ENCODE results near the gene UBE2G1. TPM values are rescaled to one million over a fixed set of nuclear protein-coding genes. Genes with fewer than 3 reads are reported as not detected.

The UBE2G1 gene
- total RNA-seq, 2 donors from 2014 or later = 26.7 to 29.3 TPM

- Histone ChIP-seq H3K9me3 (no peaks in the 10 kb centered on the region), H3K4me3 (no peak overlapping the region), H3K27ac (peak overlapping the region in 2 of 4 donors; percentile 19 to 52), H3K27me3 (no peaks in the 10 kb centered on the region), H3K36me3 (replicated peaks in 1 of 2; ENCODE audit: insufficient read depth in 1 of 2, low read depth in 2 of 2) (no peaks in the 10 kb centered on the region), H3K4me1 (peaks cover 10% of the 10 kb centered on the region)
- 37 to 46% methylated on average over 8 of the region's 8 CpGs for WGBS, 2 donors
- intact Hi-C loops (cut with DNase I) = loop anchor here (10.0 kb wide), 1 partner anchor 93 kb away; no protein-coding TSS in a partner anchor
- DNase-seq (peak; percentile 60 to 76 (median 70)), ATAC-seq (peak; percentile 87)
- TF ChIP-seq CTCF (IDR thresholded peaks at IDR 0.05) = peak in 1 of 7 experiments; percentile 30
- no peak for TF ChIP-seq POLR2A (IDR thresholded peaks at IDR 0.05)
These were observed 41.4 kb upstream of the UBE2G1 start for GRCh38 chr17:4407851-4408250.

- intact Hi-C loops (cut with DNase I) = loop anchor here (10.0 kb wide), 1 partner anchor 92 kb away; no protein-coding TSS in a partner anchor
- Histone ChIP-seq H3K9me3 (no peaks in the 10 kb centered on the region), H3K36me3 (replicated peaks in 1 of 2; ENCODE audit: insufficient read depth in 1 of 2, low read depth in 2 of 2) (no peaks in the 10 kb centered on the region), H3K27ac (no peak overlapping the region), H3K4me3 (no peak overlapping the region), H3K27me3 (no peaks in the 10 kb centered on the region), H3K4me1 (peaks cover 10% of the 10 kb centered on the region)
- TF ChIP-seq CTCF (IDR thresholded peaks at IDR 0.05) (no peak), POLR2A (IDR thresholded peaks at IDR 0.05) (no peak)
- 86 to 92% methylated on average over 6 to 7 of the region's 7 CpGs for WGBS, 2 donors
- no peak for ATAC-seq
- DNase-seq = no peak
These were observed 40.7 kb upstream of the UBE2G1 start for GRCh38 chr17:4407216-4407615.

GRCh38 chr17:4406386-4406785 is 39.9 kb upstream of the UBE2G1 start:
- DNase-seq (no peak), ATAC-seq (no peak)
- Histone ChIP-seq H3K36me3 (replicated peaks in 1 of 2; ENCODE audit: insufficient read depth in 1 of 2, low read depth in 2 of 2) (no peaks in the 10 kb centered on the region), H3K27ac (no peak overlapping the region), H3K4me1 (peaks cover 10% of the 10 kb centered on the region), H3K9me3 (no peaks in the 10 kb centered on the region), H3K27me3 (no peaks in the 10 kb centered on the region), H3K4me3 (no peak overlapping the region)
- intact Hi-C loops (cut with DNase I) = loop anchor here (10.0 kb wide), 1 partner anchor 92 kb away; no protein-coding TSS in a partner anchor
- no peak for TF ChIP-seq CTCF (IDR thresholded peaks at IDR 0.05)
- no peak for TF ChIP-seq POLR2A (IDR thresholded peaks at IDR 0.05)
- 94 to 99% methylated on average over 7 to 10 of the region's 10 CpGs for WGBS, 2 donors

- ATAC-seq = no peak
- no peak for TF ChIP-seq CTCF (IDR thresholded peaks at IDR 0.05)
- TF ChIP-seq POLR2A (IDR thresholded peaks at IDR 0.05) = no peak
- intact Hi-C loops (cut with DNase I) = loop anchor here (10.0 kb wide), 1 partner anchor 91 kb away; no protein-coding TSS in a partner anchor
- WGBS, 2 donors = 82 to 86% methylated on average over 4 to 5 of the region's 5 CpGs
- H3K9me3 ChIP-seq = no peaks in the 10 kb centered on the region
- H3K36me3 ChIP-seq (replicated peaks in 1 of 2; ENCODE audit: insufficient read depth in 1 of 2, low read depth in 2 of 2) = no peaks in the 10 kb centered on the region
- no peaks in the 10 kb centered on the region for H3K27me3 ChIP-seq
- H3K4me1 ChIP-seq = peaks cover 10% of the 10 kb centered on the region
- no peak overlapping the region for H3K4me3 ChIP-seq
- no peak overlapping the region for H3K27ac ChIP-seq
- DNase-seq = no peak
These were observed 39.2 kb upstream of the UBE2G1 start for GRCh38 chr17:4405699-4406098.

GRCh38 chr17:4405038-4405669 is 38.7 kb upstream of the UBE2G1 start:
- Histone ChIP-seq H3K4me1 (peaks cover 10% of the 10 kb centered on the region), H3K4me3 (no peak overlapping the region), H3K36me3 (replicated peaks in 1 of 2; ENCODE audit: insufficient read depth in 1 of 2, low read depth in 2 of 2) (no peaks in the 10 kb centered on the region), H3K27me3 (no peaks in the 10 kb centered on the region), H3K9me3 (no peaks in the 10 kb centered on the region), H3K27ac (no peak overlapping the region)
- TF ChIP-seq CTCF (IDR thresholded peaks at IDR 0.05) = no peak
- no peak for TF ChIP-seq POLR2A (IDR thresholded peaks at IDR 0.05)
- intact Hi-C loops (cut with DNase I) = loop anchor here (10.0 kb wide), 1 partner anchor 90 kb away; no protein-coding TSS in a partner anchor
- DNase-seq (no peak), ATAC-seq (no peak)
- WGBS, 2 donors = 54 to 78% methylated on average over 3 to 7 of the region's 7 CpGs

Measured in body of pancreas (tissue), 4 donors.